Renal cortical epithelial cell (primary cell): ENCODE data around the gene ZNF467. TPM values are rescaled to one million over a fixed set of nuclear protein-coding genes. Genes with fewer than 3 reads are reported as not detected.
A peak's percentile ranks its signal among the peaks of the same experiment; 100 is the strongest.

ENCODE experiments used
- DNase-seq: peaks from one replicate; pipeline ENCODE4 v3.0.0-alpha.2; 2011; ENCODE audit warnings: low read depth
- total RNA-seq: library from RNA; depleted of rRNA; stranded (reverse); fragments of >200 nt; gene quantifications from 2 replicates; pipeline ENCODE4 v1.2.3, GENCODE V29; 2014

Gene ZNF467
- total RNA-seq, 1 donor from 2014 or later: 3.0 TPM

GRCh38 chr7:149772241-149772955 lies 990 bp downstream of the ZNF467 start:
- DNase-seq: no peak

GRCh38 chr7:149771720-149772240 lies 1.6 kb downstream of the ZNF467 start:
- DNase-seq: peak; percentile 77

- no peak for DNase-seq
Measured at GRCh38 chr7:149770728-149771636, 2.4 kb downstream of the ZNF467 start.

GRCh38 chr7:149769915-149770314 lies 3.5 kb downstream of the ZNF467 start:
- no peak for DNase-seq

- DNase-seq: no peak
Measured at GRCh38 chr7:149768931-149769330, 4.5 kb downstream of the ZNF467 start.

- no peak for DNase-seq
Measured at GRCh38 chr7:149767068-149767467, 6.3 kb downstream of the ZNF467 start.

GRCh38 chr7:149766135-149766675 lies 7.2 kb downstream of the ZNF467 start:
- DNase-seq: no peak

GRCh38 chr7:149765399-149766121 lies 7.8 kb downstream of the ZNF467 start:
- DNase-seq: no peak

- DNase-seq: no peak
Measured at GRCh38 chr7:149764481-149765398, 8.6 kb downstream of the ZNF467 start.

- DNase-seq: no peak
Measured at GRCh38 chr7:149763563-149764240, 9.7 kb downstream of the ZNF467 start.

GRCh38 chr7:149762610-149763009 lies 10.8 kb downstream of the ZNF467 start:
- DNase-seq: no peak

GRCh38 chr7:149762089-149762488 lies 11.3 kb downstream of the ZNF467 start:
- no peak for DNase-seq

GRCh38 chr7:149761307-149761706 lies 12.1 kb downstream of the ZNF467 start:
- DNase-seq: no peak

GRCh38 chr7:149760538-149760937 lies 12.8 kb downstream of the ZNF467 start:
- no peak for DNase-seq

- DNase-seq: no peak
Measured at GRCh38 chr7:149759093-149759860, 14.1 kb downstream of the ZNF467 start.

GRCh38 chr7:149753375-149754233 lies 19.8 kb downstream of the ZNF467 start:
- DNase-seq: peak; percentile 21

GRCh38 chr7:149752646-149753045 lies 20.7 kb downstream of the ZNF467 start:
- DNase-seq: no peak

GRCh38 chr7:149751043-149751775 lies 22.2 kb downstream of the ZNF467 start:
- DNase-seq: no peak
